IMR-90 (cell line): ENCODE measurements around the gene PRSS53. TPM values are rescaled to one million over a fixed set of nuclear protein-coding genes. Genes with fewer than 3 reads are reported as not detected.

Source experiments
- ATAC-seq: fragments of 200-7000 bp; cut with Tn5 transposase; 2 replicates; pipeline ENCODE4 v1.9.1; 2020; ENCODE audit warnings: low read depth, mild to moderate bottlenecking, moderate library complexity
- BruUV-seq: library from RNA; stranded (reverse); fragments of 400-500 nt; replicated peaks from 2 replicates; lab custom pipeline; 2021; lab: Mats Ljungman, UMichigan
- CTCF ChIA-PET: fragments of 300-600 bp; formaldehyde crosslinking; extraction: SDS; loops from one replicate; lab custom pipeline; 2021; ENCODE audit warnings: antibody characterized with exemption; lab: Yijun Ruan, JAX
- POLR2A ChIA-PET: fragments of 300-600 bp; sonication (Branson Sonifier 250); formaldehyde crosslinking; loops from one replicate; lab custom pipeline; 2022; ENCODE audit warnings: antibody characterized with exemption; ENCODE audit not compliant: unreplicated experiment; lab: Charles Lee
- DNase-seq: peaks from one replicate; pipeline ENCODE4 v3.0.0; 2013
- H2AFZ ChIP-seq: replicated peaks from 2 replicates; pipeline ENCODE3; 2013; ENCODE audit warnings: low read length, mild to moderate bottlenecking; ENCODE audit not compliant: poor library complexity
- H2AK5ac ChIP-seq: 2 replicates; pipeline ENCODE4 v1.6.1; 2013; ENCODE audit warnings: low read depth, low read length, inconsistent platforms
- H2AK9ac ChIP-seq: replicated peaks from 2 replicates; pipeline ENCODE3; 2013; ENCODE audit warnings: mild to moderate bottlenecking, low read depth, low read length, moderate library complexity; ENCODE audit not compliant: poor library complexity
- H2BK120ac ChIP-seq: 2 replicates; pipeline ENCODE4 v1.6.1; 2013; ENCODE audit warnings: low read depth, low read length, inconsistent platforms
- H2BK15ac ChIP-seq: 3 replicates; pipeline ENCODE4 v1.6.1; 2013; ENCODE audit warnings: low read depth, low read length, inconsistent platforms
- H2BK20ac ChIP-seq: 2 replicates; pipeline ENCODE4 v1.6.1; 2013; ENCODE audit warnings: low read depth, mild to moderate bottlenecking, inconsistent platforms, low read length, moderate library complexity
- H2BK5ac ChIP-seq: 2 replicates; pipeline ENCODE4 v1.6.1; 2013; ENCODE audit warnings: mild to moderate bottlenecking, low read depth, low read length, inconsistent platforms; ENCODE audit not compliant: poor library complexity, severe bottlenecking
- H3K14ac ChIP-seq: replicated peaks from 2 replicates; pipeline ENCODE4 v1.6.1; 2013; ENCODE audit warnings: low read depth, low read length, inconsistent platforms
- H3K18ac ChIP-seq: 2 replicates; pipeline ENCODE4 v1.6.1; 2013; ENCODE audit warnings: low read depth, low read length, control low read depth
- H3K23ac ChIP-seq: 2 replicates; pipeline ENCODE4 v1.6.1; 2013; ENCODE audit warnings: low read depth, low read length, inconsistent platforms
- H3K27ac ChIP-seq: 2 replicates; pipeline ENCODE4 v1.5.1; 2013; ENCODE audit warnings: mild to moderate bottlenecking, control low read depth, low read length; ENCODE audit not compliant: insufficient read depth
- H3K27me3 ChIP-seq: 2 replicates; pipeline ENCODE4 v1.6.1; 2013; ENCODE audit warnings: low read length; ENCODE audit not compliant: control insufficient read depth, insufficient read depth
- H3K36me3 ChIP-seq: 2 replicates; pipeline ENCODE4 v1.6.1; 2013; ENCODE audit warnings: low read length, mixed read lengths; ENCODE audit not compliant: control insufficient read depth, insufficient read depth
- H3K4ac ChIP-seq: 2 replicates; pipeline ENCODE4 v1.6.1; 2013; ENCODE audit warnings: low read depth, low read length, inconsistent platforms
- H3K4me1 ChIP-seq: 2 replicates; pipeline ENCODE4 v1.6.1; 2013; ENCODE audit warnings: low read length, mixed read lengths; ENCODE audit not compliant: control insufficient read depth, insufficient read depth
- H3K4me2 ChIP-seq: 2 replicates; pipeline ENCODE4 v1.6.1; 2013; ENCODE audit warnings: low read depth, mild to moderate bottlenecking, control low read depth, low read length, moderate library complexity
- H3K4me3 ChIP-seq: 2 replicates; pipeline ENCODE4 v1.5.1; 2013; ENCODE audit warnings: low read depth, mild to moderate bottlenecking, control low read depth, low read length, moderate library complexity; ENCODE audit not compliant: insufficient read depth
- H3K56ac ChIP-seq: 2 replicates; pipeline ENCODE4 v1.6.1; 2013; ENCODE audit warnings: low read length, inconsistent platforms; ENCODE audit not compliant: insufficient read depth; ENCODE audit errors: extremely low read depth
- H3K79me1 ChIP-seq, 2 experiments: 2 replicates each; pipeline ENCODE4 v1.6.1; 2013; ENCODE audit warnings: low read length in 2 of 2, inconsistent platforms in 1 of 2, low read depth in 1 of 2
- H3K9ac ChIP-seq: 2 replicates; pipeline ENCODE4 v1.6.1; 2013; ENCODE audit warnings: low read depth, low read length, control low read depth
- H3K9me1 ChIP-seq: 2 replicates; pipeline ENCODE4 v1.6.1; 2013; ENCODE audit warnings: low read length, inconsistent platforms; ENCODE audit not compliant: insufficient read depth
- H3K9me3 ChIP-seq: 2 replicates; pipeline ENCODE4 v1.6.1; 2013; ENCODE audit warnings: low read length; ENCODE audit not compliant: control insufficient read depth, insufficient read depth
- H4K20me1 ChIP-seq: 2 replicates; pipeline ENCODE4 v1.6.1; 2013; ENCODE audit warnings: low read length, inconsistent platforms; ENCODE audit not compliant: insufficient read depth
- H4K5ac ChIP-seq: 2 replicates; pipeline ENCODE4 v1.6.1; 2013; ENCODE audit warnings: mild to moderate bottlenecking, low read depth, low read length, control low read depth
- H4K8ac ChIP-seq, 2 experiments: 2 replicates each; pipeline ENCODE4 v1.6.1; 2013; ENCODE audit warnings: low read depth in 2 of 2, low read length in 2 of 2, control low read depth in 1 of 2, inconsistent platforms in 1 of 2
- H4K91ac ChIP-seq: 2 replicates; pipeline ENCODE4 v1.6.1; 2013; ENCODE audit warnings: low read depth, low read length, inconsistent platforms; ENCODE audit not compliant: insufficient read depth
- BHLHE40 ChIP-seq: fragments of 150-350 bp; IDR thresholded peaks from 2 replicates; pipeline ENCODE4 v1.6.1; 2016; ENCODE audit warnings: mild to moderate bottlenecking, low read depth, low read length
- MAFK ChIP-seq: IDR thresholded peaks from 2 replicates; pipeline ENCODE4 v1.6.1; 2012; ENCODE audit warnings: low read depth, low read length, improper control_type of control experiment
- MXI1 ChIP-seq: IDR thresholded peaks from 2 replicates; pipeline ENCODE4 v1.6.1; 2012; ENCODE audit warnings: low read depth, mild to moderate bottlenecking, low read length, moderate library complexity, borderline replicate concordance
- RFX5 ChIP-seq: IDR thresholded peaks from 2 replicates; pipeline ENCODE4 v1.8.0; 2012; ENCODE audit warnings: low read depth, mild to moderate bottlenecking, low read length, moderate library complexity
- WGBS, 2 experiments: methylation state at CpG; one replicate each; pipeline versions ENCODE4 v1.1.5 to v1.1.7; 2013; ENCODE audit warnings: missing lambda C conversion rate in 2 of 2; ENCODE audit not compliant: insufficient read length in 1 of 2; ENCODE audit errors: extremely low coverage in 2 of 2; 5-methylcytosine and 5-hydroxymethylcytosine counted together
- dilution Hi-C: fragments of 300-500 bp; cut with HindIII; formaldehyde crosslinking; loops from one replicate; pipeline ENCODE4 v1.14.3; 2018; ENCODE audit warnings: low sequenced_read_pairs; ENCODE audit not compliant: unreplicated experiment
- in situ Hi-C: fragments of 300-500 bp; cut with MboI; formaldehyde crosslinking; loops from 3 replicates; pipeline ENCODE4 v1.14.3; 2019; ENCODE audit warnings: low sequenced_read_pairs, inconsistent platforms, mixed read lengths
- intact Hi-C: fragments of 100-400 bp; cut with micrococcal nuclease; formaldehyde crosslinking; loops from 2 replicates; pipeline ENCODE4 v1.10.0; 2022
- polyA plus RNA-seq, 3 experiments: library from polyadenylated mRNA; depleted of rRNA; stranded (reverse); fragments of >200 nt; gene quantifications; 2 replicates each; pipeline ENCODE4 v1.2.3, GENCODE V29; 2012; ENCODE audit warnings: low replicate concordance in 1 of 3
- total RNA-seq: library from RNA; depleted of rRNA; stranded (reverse); fragments of >200 nt; gene quantifications from 2 replicates; pipeline ENCODE4 v1.2.3, GENCODE V29; 2012

PRSS53 gene
- total and polyA plus RNA-seq, 2 of the 4 experiments (the other 2 are of a cell fraction): 0.72 to 5.9 TPM

DNA sequence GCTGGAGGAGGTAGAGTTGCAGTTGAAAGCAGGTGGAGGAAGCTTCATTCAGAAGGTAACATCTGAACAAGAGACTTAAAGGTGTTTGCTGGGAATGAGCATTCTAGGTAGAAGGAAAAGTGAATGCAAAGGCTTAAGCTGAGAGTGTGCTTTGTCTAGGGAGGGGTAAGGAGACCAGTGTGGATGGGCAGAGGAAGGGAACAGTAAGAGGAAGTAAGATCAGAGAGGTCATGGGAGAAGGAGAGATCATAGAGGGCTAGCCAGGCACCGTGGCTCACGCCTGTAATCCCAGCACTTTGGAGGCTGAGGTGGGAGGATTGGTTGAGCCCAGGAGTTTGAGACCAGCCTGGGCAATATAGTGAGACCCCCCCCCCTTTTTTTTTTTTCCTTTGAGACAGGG is 52.1 kb downstream of the PRSS53 start:
- no peak for ATAC-seq
- H3K4me2 ChIP-seq: no peak overlapping the region
- no peak for DNase-seq
- peaks cover 37% of the 10 kb centered on the region for H3K36me3 ChIP-seq
- TF ChIP-seq BHLHE40 (no peak), MAFK (no peak), MXI1 (no peak), RFX5 (no peak)
- H3K27me3 ChIP-seq: no peaks in the 10 kb centered on the region
- H4K20me1 ChIP-seq: peaks cover 10% of the 10 kb centered on the region
- H4K8ac ChIP-seq: no peak overlapping the region
- peaks cover 21 to 38% of the 10 kb centered on the region in 2 experiments for H3K79me1 ChIP-seq
- H3K14ac ChIP-seq: no peak overlapping the region
- ChIA-PET CTCF (no interaction called here), POLR2A (no interaction called here)
- no peak overlapping the region for H3K56ac ChIP-seq
- intact Hi-C loops: no loop called here
- peaks cover 7% of the 10 kb centered on the region for H3K4me1 ChIP-seq
- H2AK5ac ChIP-seq: no peak overlapping the region
- in situ Hi-C loops: no loop called here
- H2BK15ac ChIP-seq: no peak overlapping the region
- no peak overlapping the region for H3K27ac ChIP-seq
- no CpG with 5 or more reads among the region's 2 CpGs for WGBS, 2 experiments
- H2BK5ac ChIP-seq: no peak overlapping the region
- H4K91ac ChIP-seq: no peak overlapping the region
- H3K23ac ChIP-seq: no peak overlapping the region
- H2BK120ac ChIP-seq: no peak overlapping the region
- no TSS peak for BruUV-seq
- no peak overlapping the region for H2BK20ac ChIP-seq
- no peak overlapping the region for H3K4ac ChIP-seq
- no peak overlapping the region for H2AK9ac ChIP-seq
- H3K9ac ChIP-seq: no peak overlapping the region
- H3K18ac ChIP-seq: no peak overlapping the region
- H3K4me3 ChIP-seq: no peak overlapping the region
- dilution Hi-C loops: no loop called here
- H3K9me1 ChIP-seq: peaks cover 12% of the 10 kb centered on the region; the same call in 1 of the 2 replicates
- no peaks in the 10 kb centered on the region for H3K9me3 ChIP-seq
- H2AFZ ChIP-seq: no peak overlapping the region
- H4K5ac ChIP-seq: no peak overlapping the region
